ENCODE measurements around the gene NPAS2.

The NPAS2 gene

GRCh38 chr2:100940766-100941645 is 121.1 kb downstream of the NPAS2 start:
- TF ChIP-seq CTCF (IDR thresholded peaks at IDR 0.05; ENCODE audit: extremely low read depth, insufficient read depth, missing control alignments): no peak
- DNase-seq (ENCODE audit: low spot score): no peak
- in situ Hi-C loops (cut with MboI; ENCODE audit: low pct_unique_long_range_greater_than_20kb, low sequenced_read_pairs, unreplicated experiment): no loop called here

- DNase-seq (ENCODE audit: low spot score): no peak
Measured at GRCh38 chr2:100941646-100942240, 121.8 kb downstream of the NPAS2 start.

GRCh38 chr2:100944617-100945432 is 124.9 kb downstream of the NPAS2 start:
- no peak for TF ChIP-seq CTCF (IDR thresholded peaks at IDR 0.05; ENCODE audit: extremely low read depth, insufficient read depth, missing control alignments)
- in situ Hi-C loops (cut with MboI; ENCODE audit: low pct_unique_long_range_greater_than_20kb, low sequenced_read_pairs, unreplicated experiment): no loop called here
- no peak for DNase-seq (ENCODE audit: low spot score)

More at GRCh38 chr2:100941646-100942240, 121.8 kb downstream of the NPAS2 start:
- no peak for TF ChIP-seq CTCF (IDR thresholded peaks at IDR 0.05; ENCODE audit: extremely low read depth, insufficient read depth, missing control alignments)
- in situ Hi-C loops (cut with MboI; ENCODE audit: low pct_unique_long_range_greater_than_20kb, low sequenced_read_pairs, unreplicated experiment): no loop called here

GRCh38 chr2:100945433-100945740 is 125.4 kb downstream of the NPAS2 start:
- no peak for TF ChIP-seq CTCF (IDR thresholded peaks at IDR 0.05; ENCODE audit: extremely low read depth, insufficient read depth, missing control alignments)
- in situ Hi-C loops (cut with MboI; ENCODE audit: low pct_unique_long_range_greater_than_20kb, low sequenced_read_pairs, unreplicated experiment): no loop called here
- no peak for DNase-seq (ENCODE audit: low spot score)

- in situ Hi-C loops (cut with MboI; ENCODE audit: low pct_unique_long_range_greater_than_20kb, low sequenced_read_pairs, unreplicated experiment): no loop called here
- no peak for TF ChIP-seq CTCF (IDR thresholded peaks at IDR 0.05; ENCODE audit: extremely low read depth, insufficient read depth, missing control alignments)
- no peak for DNase-seq (ENCODE audit: low spot score)
Measured at GRCh38 chr2:100945930-100946607, 126.1 kb downstream of the NPAS2 start.

Measured in GM13977 (cell line).